CD4-positive, CD25-positive, alpha-beta regulatory T cell (primary cell): ENCODE results near the gene PPEF2. TPM values are rescaled to one million over a fixed set of nuclear protein-coding genes. Genes with fewer than 3 reads are reported as not detected.

Experiments
- polyA plus RNA-seq, 4 donors: library from polyadenylated mRNA; unstranded; fragments of 300-500 nt; fragmentation: Illumina TruSeq; gene quantifications; one replicate each; pipeline ENCODE4 v1.2.3, GENCODE V29; 2021
- total RNA-seq: library from RNA; stranded (reverse); gene quantifications from one replicate; pipeline ENCODE4 v1.2.3, GENCODE V29; 2022

Gene PPEF2
- total and polyA plus RNA-seq, 5 donors from 2014 or later = not detected

Other genes with a start within 250 kb of the PPEF2 start
- 300 TPM for gene G3BP2, start 229.0 kb downstream of the PPEF2 start, total RNA-seq
- 100 to 1,000 TPM; 101 to 126 (median 112) TPM for gene G3BP2, start 229.0 kb downstream of the PPEF2 start, polyA plus RNA-seq
- gene USO1, start 177.9 kb downstream of the PPEF2 start, total RNA-seq = 23.8 TPM
- gene USO1, start 177.9 kb downstream of the PPEF2 start, polyA plus RNA-seq = 10 to 100 TPM; 23.4 to 29.5 (median 26.2) TPM
- gene NAAA, start 38.6 kb upstream of the PPEF2 start, total RNA-seq = 60.5 TPM
- 100 to 1,000 TPM; 108 to 135 (median 124) TPM for gene NAAA, start 38.6 kb upstream of the PPEF2 start, polyA plus RNA-seq
- 44.3 TPM for gene SDAD1, start 88.5 kb upstream of the PPEF2 start, total RNA-seq
- gene SDAD1, start 88.5 kb upstream of the PPEF2 start, polyA plus RNA-seq = 10 to 100 TPM; 58.0 to 81.5 (median 69.0) TPM
- not detected for gene CXCL9, start 105.1 kb upstream of the PPEF2 start, total RNA-seq
- gene CXCL9, start 105.1 kb upstream of the PPEF2 start, polyA plus RNA-seq = not detected
- gene CXCL10, start 121.0 kb upstream of the PPEF2 start, total RNA-seq = not detected
- gene CXCL10, start 121.0 kb upstream of the PPEF2 start, polyA plus RNA-seq = not detected
- not detected for gene CXCL11, start 133.6 kb upstream of the PPEF2 start, total RNA-seq
- not detected for gene CXCL11, start 133.6 kb upstream of the PPEF2 start, polyA plus RNA-seq
- gene ART3, start 172.3 kb upstream of the PPEF2 start, total RNA-seq = not detected
- not detected for gene ART3, start 172.3 kb upstream of the PPEF2 start, polyA plus RNA-seq
- 74.8 TPM for gene NUP54, start 245.9 kb upstream of the PPEF2 start, total RNA-seq
- gene NUP54, start 245.9 kb upstream of the PPEF2 start, polyA plus RNA-seq = 10 to 100 TPM; 35.4 to 48.3 (median 39.5) TPM